SK-MEL-5 (cell line): ENCODE results near the gene AOPEP. TPM values are rescaled to one million over a fixed set of nuclear protein-coding genes. Genes with fewer than 3 reads are reported as not detected.

Source experiments
- DNase-seq: peaks from one replicate; pipeline ENCODE4 v3.0.0-alpha.2; 2016; ENCODE audit warnings: low read depth, low spot score
- in situ Hi-C: cut with HindIII; loops from 2 replicates; pipeline ENCODE4 v1.10.0; 2016; ENCODE audit warnings: low sequenced_read_pairs, high pct_unique_total_duplicates, low pct_unique_long_range_greater_than_20kb
- small RNA-seq, 2 experiments: library from RNA; depleted of rRNA; stranded (forward); fragments of <200 nt; gene quantifications; one replicate each; pipeline ENCODE3, GENCODE V24; 2014
- total RNA-seq: library from RNA; depleted of rRNA; stranded (reverse); fragments of >200 nt; shearing (Covaris generic); gene quantifications from 2 replicates; pipeline ENCODE4 v1.2.3, GENCODE V29; 2014; rRNA removed

The AOPEP gene
- total RNA-seq, 1 experiment from 2014 or later: 20.8 TPM

- in situ Hi-C loops: no loop called here
- no peak for DNase-seq
Observed at GRCh38 chr9:95129476-95130291, 403.2 kb downstream of the AOPEP start.

GRCh38 chr9:95130484-95130883 is 404.0 kb downstream of the AOPEP start:
- in situ Hi-C loops: no loop called here
- no peak for DNase-seq

- in situ Hi-C loops: no loop called here
- DNase-seq: peak; percentile 81
Observed at GRCh38 chr9:95131023-95131943, 404.8 kb downstream of the AOPEP start.

DNA sequence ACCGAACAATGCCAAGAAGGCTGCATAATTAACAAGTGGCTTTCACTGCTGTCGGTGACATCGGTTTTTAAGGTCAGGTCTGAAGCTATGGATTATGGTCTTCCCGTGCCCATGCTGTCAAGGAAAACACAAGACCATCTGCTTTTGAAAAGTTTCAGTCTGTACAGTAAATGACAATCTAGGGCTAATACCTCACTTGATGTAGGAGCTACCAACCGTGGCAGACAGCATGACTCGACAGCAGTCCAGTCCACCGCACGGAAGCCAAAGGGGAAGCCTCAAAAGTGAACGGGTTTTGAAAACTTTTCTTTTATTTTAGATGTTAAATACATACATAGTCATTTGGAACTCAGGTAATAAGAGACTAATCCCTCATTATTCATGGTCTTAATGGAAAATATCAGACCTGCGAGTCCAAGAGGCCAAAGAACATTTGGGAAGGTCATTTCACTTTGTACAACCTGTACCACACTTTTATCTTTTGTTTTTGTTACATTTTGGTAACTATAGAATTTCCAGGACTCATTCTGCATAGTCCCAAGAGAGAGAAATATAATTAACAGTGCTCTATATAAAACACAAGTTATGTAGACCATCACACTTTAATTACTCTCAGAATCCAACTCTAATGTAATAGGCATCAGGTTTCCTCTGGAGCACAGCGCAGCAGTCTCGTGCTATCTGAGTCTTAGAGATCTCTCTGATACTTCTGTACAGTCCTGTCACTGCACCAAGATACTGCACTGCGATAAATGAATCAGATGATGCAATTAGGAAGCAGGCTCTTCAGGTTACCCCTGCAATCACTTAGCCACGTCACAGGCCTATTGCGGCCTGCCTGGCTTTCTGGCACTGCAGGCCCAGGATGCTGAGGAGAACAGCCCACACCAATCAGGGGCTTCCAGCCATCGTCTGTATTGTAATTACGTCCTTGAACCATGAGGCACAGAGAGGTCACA is 406.1 kb downstream of the AOPEP start:
- in situ Hi-C loops: no loop called here

DNA sequence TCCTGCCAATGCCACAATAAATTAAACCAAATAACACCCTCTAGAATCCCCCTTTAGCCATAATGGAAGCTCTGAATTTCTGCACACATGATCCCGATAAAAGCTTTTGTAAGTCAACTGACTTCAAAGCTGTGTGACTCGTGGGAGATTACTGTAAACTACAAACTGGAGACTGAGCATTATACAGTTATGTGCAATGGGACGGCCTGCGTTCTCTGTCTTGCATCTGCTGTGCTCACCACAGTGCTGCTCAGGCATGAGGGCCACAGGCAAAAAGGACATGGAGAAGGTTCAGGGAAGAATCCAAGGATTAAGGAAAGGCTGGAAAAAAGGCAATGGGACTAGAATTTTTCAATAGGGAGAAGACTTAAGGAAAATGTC is 406.8 kb downstream of the AOPEP start:
- no peak for DNase-seq
- in situ Hi-C loops: no loop called here

More for the DNA sequence above, 406.1 kb downstream of the AOPEP start:
- no peak for DNase-seq

DNA sequence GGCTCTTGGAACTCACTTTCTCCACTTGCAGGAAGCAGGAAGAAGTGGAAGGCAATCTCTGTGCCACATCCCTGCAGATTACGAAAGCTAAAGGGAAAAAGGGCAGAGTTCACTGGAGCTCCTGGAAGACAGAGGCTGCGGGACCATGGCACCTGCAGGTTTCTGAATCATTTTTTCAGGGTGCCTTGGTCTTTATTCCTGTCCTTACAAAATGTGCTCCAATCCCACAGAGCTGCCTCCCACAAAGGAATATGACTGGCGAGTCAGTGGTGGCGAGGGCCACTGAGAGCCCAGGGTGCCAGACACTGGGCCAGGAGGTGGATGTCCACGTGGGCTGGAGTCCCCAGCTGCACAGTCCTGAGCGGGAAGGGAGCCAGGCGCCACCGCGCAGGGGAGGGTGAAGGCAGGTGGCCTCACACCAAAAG is 408.0 kb downstream of the AOPEP start:
- no peak for DNase-seq
- in situ Hi-C loops: no loop called here

GRCh38 chr9:95135756-95136155 is 409.3 kb downstream of the AOPEP start:
- in situ Hi-C loops: no loop called here
- no peak for DNase-seq

Small RNAs within 50 kb of the gene (small RNA-seq; reads per million reads assigned to genes)
- 0.04 to 0.62 reads per million in 2 experiments for gene MIR2278
- gene MIR23B: 0.81 to 63.2 reads per million in 2 experiments
- gene MIR27B: 4.9 to 4,640 reads per million in 2 experiments
- 0 reads per million in 2 experiments for gene MIR3074
- 0 reads per million in 2 experiments for gene MIR6081

Other genes starting within 250 kb of the AOPEP start
- 0.16 TPM in 1 of 2 replicates, not detected in the other for gene PCAT7, start 171.6 kb upstream of the AOPEP start, total RNA-seq
- gene FBP2, start 132.9 kb upstream of the AOPEP start, total RNA-seq: not detected in 2 replicates
- gene FBP1, start 87.2 kb upstream of the AOPEP start, total RNA-seq: 0.71 TPM in 1 of 2 replicates, not detected in the other